ENCODE measurements around the gene TNFRSF9.
A peak's percentile ranks its signal among the peaks of the same experiment; 100 is the strongest.

The TNFRSF9 gene

GRCh38 chr1:7916501-7916830, 24.2 kb downstream of the TNFRSF9 start:
- no peak for DNase-seq (ENCODE audit: low read depth)

GRCh38 chr1:7915826-7916500, 24.7 kb downstream of the TNFRSF9 start:
- no peak for DNase-seq (ENCODE audit: low read depth)

GRCh38 chr1:7912743-7913557, 27.7 kb downstream of the TNFRSF9 start:
- no peak for DNase-seq (ENCODE audit: low read depth)

- no peak for DNase-seq (ENCODE audit: low read depth)
Measured at GRCh38 chr1:7912145-7912544, 28.5 kb downstream of the TNFRSF9 start.

GRCh38 chr1:7905262-7905661, 35.4 kb downstream of the TNFRSF9 start:
- no peak for DNase-seq (ENCODE audit: low read depth)

- peak; percentile 45 for DNase-seq (ENCODE audit: low read depth)
Measured at GRCh38 chr1:7902478-7903085, 38.1 kb downstream of the TNFRSF9 start.

GRCh38 chr1:7899741-7900140, 40.9 kb downstream of the TNFRSF9 start:
- no peak for DNase-seq (ENCODE audit: low read depth)

GRCh38 chr1:7898962-7899361, 41.7 kb downstream of the TNFRSF9 start:
- DNase-seq (ENCODE audit: low read depth) = no peak

- no peak for DNase-seq (ENCODE audit: low read depth)
Measured at GRCh38 chr1:7896994-7897393, 43.6 kb downstream of the TNFRSF9 start.

- peak; percentile 80 for DNase-seq (ENCODE audit: low read depth)
Measured at GRCh38 chr1:7893529-7894180, 47.0 kb downstream of the TNFRSF9 start.

GRCh38 chr1:7891804-7892203, 48.8 kb downstream of the TNFRSF9 start:
- DNase-seq (ENCODE audit: low read depth) = no peak

GRCh38 chr1:7890853-7891252, 49.8 kb downstream of the TNFRSF9 start:
- DNase-seq (ENCODE audit: low read depth) = no peak

- DNase-seq (ENCODE audit: low read depth) = peak; percentile 12
Measured at GRCh38 chr1:7888248-7889081, 52.2 kb downstream of the TNFRSF9 start.

- no peak for DNase-seq (ENCODE audit: low read depth)
Measured at GRCh38 chr1:7886405-7886745, 54.3 kb downstream of the TNFRSF9 start.

- DNase-seq (ENCODE audit: low read depth) = no peak
Measured at GRCh38 chr1:7885513-7886404, 54.9 kb downstream of the TNFRSF9 start.

GRCh38 chr1:7884757-7885156, 55.9 kb downstream of the TNFRSF9 start:
- no peak for DNase-seq (ENCODE audit: low read depth)

- no peak for DNase-seq (ENCODE audit: low read depth)
Measured at GRCh38 chr1:7879228-7879627, 61.4 kb downstream of the TNFRSF9 start.

GRCh38 chr1:7878027-7878426, 62.6 kb downstream of the TNFRSF9 start:
- no peak for DNase-seq (ENCODE audit: low read depth)

- no peak for DNase-seq (ENCODE audit: low read depth)
Measured at GRCh38 chr1:7873801-7874795, 66.5 kb downstream of the TNFRSF9 start.

GRCh38 chr1:7871136-7871535, 69.5 kb downstream of the TNFRSF9 start:
- DNase-seq (ENCODE audit: low read depth) = no peak

Measured in fibroblast of the conjunctiva (primary cell).